B cell (primary cell): ENCODE data around the gene RDH11. TPM values are rescaled to one million over a fixed set of nuclear protein-coding genes. Genes with fewer than 3 reads are reported as not detected.

Experiments
- ATAC-seq: fragments of 200-7000 bp; cut with Tn5 transposase; one replicate; pipeline ENCODE4 v1.10.0; 2021; ENCODE audit warnings: low read depth, mild to moderate bottlenecking, moderate number of reproducible peaks, moderate library complexity
- CTCF ChIA-PET: fragments of 350-600 bp; sonication (Branson Sonifier 250); formaldehyde crosslinking; loops from one replicate; lab custom pipeline; 2021; ENCODE audit warnings: antibody characterized with exemption, inconsistent platforms; lab: Charles Lee
- POLR2A ChIA-PET: fragments of 350-600 bp; sonication (Branson Sonifier 250); formaldehyde crosslinking; loops from one replicate; lab custom pipeline; 2021; ENCODE audit warnings: antibody characterized with exemption; lab: Charles Lee
- DNase-seq: peaks from one replicate; pipeline ENCODE4 v3.0.0; 2013
- H2AFZ ChIP-seq: 2 replicates; pipeline ENCODE4 v1.6.1; 2012; ENCODE audit warnings: mild to moderate bottlenecking, low read depth, low read length; ENCODE audit not compliant: insufficient read depth, poor library complexity, severe bottlenecking
- H3K27ac ChIP-seq, 2 donors: 1 replicate in 1 of 2; 2 replicates in 1 of 2; pipeline ENCODE4 v1.5.1; 2012 to 2013; ENCODE audit warnings: low read length in 2 of 2, mild to moderate bottlenecking in 2 of 2, moderate library complexity in 1 of 2
- H3K27me3 ChIP-seq, 4 experiments: fragments of 200-600 bp in 1 of 4; sonication (generic) in 1 of 4; replicated peaks in 1 of 4; 1 replicate in 2 of 4; 2 replicates in 2 of 4; pipeline versions ENCODE4 v1.6.1 to v1.7.0; 2013 to 2016; ENCODE audit warnings: low read length in 3 of 4, mild to moderate bottlenecking in 2 of 4, mixed read lengths in 1 of 4, moderate library complexity in 1 of 4; ENCODE audit not compliant: insufficient read depth in 4 of 4, control insufficient read depth in 3 of 4; ENCODE audit errors: control extremely low read depth in 1 of 4
- H3K36me3 ChIP-seq, 2 experiments: replicated peaks in 1 of 2; 1 replicate in 1 of 2; 2 replicates in 1 of 2; pipeline versions ENCODE4 v1.6.1 to v1.7.1; 2013; ENCODE audit warnings: low read length in 1 of 2; ENCODE audit not compliant: insufficient read depth in 2 of 2, control insufficient read depth in 1 of 2; ENCODE audit errors: control extremely low read depth in 1 of 2, extremely low read depth in 1 of 2
- H3K4me1 ChIP-seq, 2 donors: fragments of 200-600 bp in 1 of 2; sonication (generic) in 1 of 2; 1 replicate in 1 of 2; 2 replicates in 1 of 2; pipeline versions ENCODE4 v1.5.1 to v1.6.1; 2013 to 2017; ENCODE audit warnings: low read length in 2 of 2; ENCODE audit not compliant: control insufficient read depth in 2 of 2, insufficient read depth in 2 of 2
- H3K4me2 ChIP-seq: replicated peaks from 2 replicates; pipeline ENCODE3; 2012; ENCODE audit warnings: mild to moderate bottlenecking, low read depth, low read length; ENCODE audit not compliant: poor library complexity, severe bottlenecking
- H3K4me3 ChIP-seq, 5 experiments: fragments of 200-600 bp in 1 of 5; sonication (generic) in 1 of 5; 1 replicate in 3 of 5; 2 replicates in 2 of 5; pipeline versions ENCODE4 v1.5.1 to v1.7.0; 2011 to 2016; ENCODE audit warnings: low read length in 4 of 5, mild to moderate bottlenecking in 4 of 5, low read depth in 2 of 5, control low read depth in 1 of 5, moderate library complexity in 1 of 5; ENCODE audit not compliant: insufficient read depth in 1 of 5; ENCODE audit errors: control extremely low read depth in 1 of 5, extremely low read depth in 1 of 5
- H3K79me2 ChIP-seq: fragments of 200-600 bp; sonication (generic); one replicate; pipeline ENCODE4 v1.6.0; 2016; ENCODE audit warnings: low read length; ENCODE audit not compliant: control insufficient read depth, insufficient read depth
- H3K9ac ChIP-seq: fragments of 200-600 bp; sonication (generic); 2 replicates; pipeline ENCODE4 v1.6.1; 2017; ENCODE audit warnings: mild to moderate bottlenecking, low read length, moderate library complexity
- H3K9me3 ChIP-seq, 3 donors: one replicate each; pipeline versions ENCODE4 v1.6.1 to v1.7.1; 2013; ENCODE audit warnings: low read length in 2 of 3; ENCODE audit not compliant: control insufficient read depth in 2 of 3, insufficient read depth in 1 of 3; ENCODE audit errors: control extremely low read depth in 1 of 3
- H4K20me1 ChIP-seq: 2 replicates; pipeline ENCODE4 v1.6.0; 2012; ENCODE audit warnings: mild to moderate bottlenecking, low read length; ENCODE audit not compliant: insufficient read depth, control insufficient read depth, poor library complexity, severe bottlenecking
- H3K27ac Mint-ChIP-seq: one replicate; pipeline ENCODE4 v1.8.0; 2021; ENCODE audit warnings: mixed read lengths
- H3K27me3 Mint-ChIP-seq: one replicate; pipeline ENCODE4 v1.8.0; 2021; ENCODE audit warnings: mixed read lengths
- H3K4me1 Mint-ChIP-seq: one replicate; pipeline ENCODE4 v1.8.0; 2021; ENCODE audit warnings: mixed read lengths
- H3K4me3 Mint-ChIP-seq: one replicate; pipeline ENCODE4 v1.8.0; 2021; ENCODE audit warnings: mixed read lengths
- H3K9me3 Mint-ChIP-seq: one replicate; pipeline ENCODE4 v1.8.0; 2022; ENCODE audit warnings: mixed read lengths; ENCODE audit not compliant: insufficient read depth
- EZH2 ChIP-seq: IDR thresholded peaks from 2 replicates; pipeline ENCODE4 v1.6.1; 2012; ENCODE audit warnings: borderline replicate concordance, low read depth, mild to moderate bottlenecking, moderate library complexity, low read length; ENCODE audit not compliant: insufficient read depth, poor library complexity, severe bottlenecking
- WGBS: methylation state at CpG from one replicate; pipeline ENCODE4 v1.1.5; 2013; ENCODE audit warnings: missing lambda C conversion rate; ENCODE audit not compliant: insufficient coverage; 5-methylcytosine and 5-hydroxymethylcytosine counted together
- intact Hi-C: fragments of 100-400 bp; cut with micrococcal nuclease; formaldehyde crosslinking; loops from one replicate; pipeline ENCODE4 v1.10.0; 2022
- polyA plus RNA-seq: library from polyadenylated mRNA; depleted of rRNA; stranded (reverse); fragments of >200 nt; gene quantifications from 2 replicates; pipeline ENCODE4 v1.2.3, GENCODE V29; 2012
- total RNA-seq, 2 donors: library from RNA; stranded (reverse); fragments of 120-200 nt in 1 of 2; gene quantifications; 1 replicate in 1 of 2; 2 replicates in 1 of 2; pipeline versions ENCODE4 v1.2.3 to v1.2.4, GENCODE V29; 2013 to 2022
- TF ChIP-seq, protein P1 (sequence below): fragments of 200-600 bp; IDR thresholded peaks from one replicate; pipeline ENCODE4 v1.8.0; 2022; ENCODE audit warnings: antibody characterized with exemption, mild to moderate bottlenecking

RDH11 gene
- total and polyA plus RNA-seq, 2 donors (not counting 1 experiment from before 2014, with no cell fraction given): 32.8 to 35.2 TPM

DNA sequence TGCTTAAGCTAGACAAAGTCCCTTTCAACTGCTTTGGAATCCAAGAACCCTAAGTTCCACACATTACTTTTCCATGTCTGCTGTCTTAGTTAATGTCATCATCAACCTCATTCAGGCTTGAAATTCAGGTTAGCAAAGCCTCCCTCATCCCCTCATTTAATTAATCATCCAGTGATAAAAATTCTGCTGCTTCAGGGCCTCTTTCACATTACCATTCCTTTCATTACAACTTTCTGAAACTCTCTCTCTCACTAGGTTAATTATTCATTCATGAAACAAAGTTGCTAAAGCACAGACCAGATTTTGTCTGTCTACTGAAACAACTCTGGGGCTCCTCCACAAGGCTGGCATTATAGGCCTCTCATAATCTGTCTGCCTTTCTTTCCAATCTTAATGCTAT lies 11.7 kb downstream of the RDH11 start:
- TF ChIP-seq EZH2: no peak
- TF ChIP-seq, protein P1, sequence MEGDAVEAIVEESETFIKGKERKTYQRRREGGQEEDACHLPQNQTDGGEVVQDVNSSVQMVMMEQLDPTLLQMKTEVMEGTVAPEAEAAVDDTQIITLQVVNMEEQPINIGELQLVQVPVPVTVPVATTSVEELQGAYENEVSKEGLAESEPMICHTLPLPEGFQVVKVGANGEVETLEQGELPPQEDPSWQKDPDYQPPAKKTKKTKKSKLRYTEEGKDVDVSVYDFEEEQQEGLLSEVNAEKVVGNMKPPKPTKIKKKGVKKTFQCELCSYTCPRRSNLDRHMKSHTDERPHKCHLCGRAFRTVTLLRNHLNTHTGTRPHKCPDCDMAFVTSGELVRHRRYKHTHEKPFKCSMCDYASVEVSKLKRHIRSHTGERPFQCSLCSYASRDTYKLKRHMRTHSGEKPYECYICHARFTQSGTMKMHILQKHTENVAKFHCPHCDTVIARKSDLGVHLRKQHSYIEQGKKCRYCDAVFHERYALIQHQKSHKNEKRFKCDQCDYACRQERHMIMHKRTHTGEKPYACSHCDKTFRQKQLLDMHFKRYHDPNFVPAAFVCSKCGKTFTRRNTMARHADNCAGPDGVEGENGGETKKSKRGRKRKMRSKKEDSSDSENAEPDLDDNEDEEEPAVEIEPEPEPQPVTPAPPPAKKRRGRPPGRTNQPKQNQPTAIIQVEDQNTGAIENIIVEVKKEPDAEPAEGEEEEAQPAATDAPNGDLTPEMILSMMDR: no peak
- Histone ChIP-seq H3K4me3 (no peak overlapping the region), H2AFZ (no peak overlapping the region), H3K27ac (no peak overlapping the region), H3K9ac (no peak overlapping the region), H3K4me1 (peaks cover 4% of the 10 kb centered on the region in 2 donors), H3K27me3 (no peaks in the 10 kb centered on the region), H3K36me3 (peaks cover 5 to 51% of the 10 kb centered on the region in 2 experiments), H3K9me3 (no peaks in the 10 kb centered on the region), H3K4me2 (no peak overlapping the region), H3K79me2 (no peaks in the 10 kb centered on the region), H4K20me1 (no peaks in the 10 kb centered on the region)
- Mint-ChIP-seq H3K27ac (no peak overlapping the region), H3K27me3 (no peaks in the 10 kb centered on the region), H3K4me3 (no peak overlapping the region), H3K9me3 (no peaks in the 10 kb centered on the region), H3K4me1 (peaks cover 7% of the 10 kb centered on the region)
- intact Hi-C loops: no loop called here
- DNase-seq (no peak), ATAC-seq (no peak)
- POLR2A ChIA-PET: no interaction called here
- CTCF ChIA-PET: interaction anchor here (0.6 to 2.2 kb wide), 2 partner anchors 15 to 21 kb away, joined by 4 to 7 read pairs; no protein-coding TSS in a partner anchor

DNA sequence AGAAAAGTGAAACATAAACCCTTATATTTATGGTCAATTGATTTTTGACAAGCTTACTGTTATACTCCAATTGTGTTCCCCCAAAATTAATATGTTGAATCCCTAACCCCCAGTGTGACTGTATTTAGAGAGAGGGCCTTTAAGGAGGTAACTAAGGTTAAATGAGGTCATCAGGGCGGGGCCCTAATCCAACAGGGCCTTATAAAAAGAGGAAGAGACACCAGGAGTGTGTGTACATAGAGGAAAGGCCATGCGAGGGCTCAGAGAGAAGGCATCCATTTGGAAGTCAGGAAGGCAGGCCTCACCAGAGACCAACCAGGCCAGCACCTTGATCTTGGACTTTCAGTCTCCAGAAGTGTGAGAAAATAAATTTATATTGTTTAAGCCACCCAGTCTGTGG lies 14.6 kb downstream of the RDH11 start:
- CTCF ChIA-PET: interaction anchor here (1.1 to 1.7 kb wide), 2 partner anchors 18 to 23 kb away, joined by 3 to 4 read pairs; no protein-coding TSS in a partner anchor
- no peak overlapping the region for H2AFZ ChIP-seq

More for the DNA sequence above, 14.6 kb downstream of the RDH11 start:
- no peak overlapping the region for H3K4me3 Mint-ChIP-seq
- intact Hi-C loops: no loop called here
- no peak for TF ChIP-seq EZH2
- TF ChIP-seq, protein P1: no peak
- WGBS: 92% methylated on average over 2 of the region's 2 CpGs
- no peak overlapping the region for H3K27ac ChIP-seq
- H3K4me3 ChIP-seq: no peak overlapping the region
- peaks cover 4% of the 10 kb centered on the region in 2 donors for H3K4me1 ChIP-seq
- H3K36me3 ChIP-seq: peaks cover 8 to 39% of the 10 kb centered on the region in 2 experiments
- H3K9me3 ChIP-seq: no peaks in the 10 kb centered on the region
- no peaks in the 10 kb centered on the region for H3K27me3 ChIP-seq
- no peaks in the 10 kb centered on the region for H3K9me3 Mint-ChIP-seq
- POLR2A ChIA-PET: no interaction called here
- no peaks in the 10 kb centered on the region for H3K79me2 ChIP-seq
- peaks cover 9% of the 10 kb centered on the region for H3K4me1 Mint-ChIP-seq
- ATAC-seq (no peak), DNase-seq (no peak)
- H3K27ac Mint-ChIP-seq: no peak overlapping the region
- no peaks in the 10 kb centered on the region for H4K20me1 ChIP-seq
- no peak overlapping the region for H3K9ac ChIP-seq
- no peaks in the 10 kb centered on the region for H3K27me3 Mint-ChIP-seq
- H3K4me2 ChIP-seq: no peak overlapping the region
